GM19239 (cell line): ENCODE measurements around the gene CNTNAP3.
"Not testable (repeated sequence)": the region's sequence is repeated elsewhere in the genome, so short reads cannot be mapped to it uniquely, and the experiment has no call there.

Experiments
- DNase-seq: peaks from one replicate; pipeline ENCODE4 v3.0.0; 2011; ENCODE audit warnings: low spot score; ENCODE audit not compliant: insufficient read length
- FAIRE-seq: peaks from 2 replicates; lab custom pipeline; 2011; peaks lifted over from hg19 to GRCh38; lab: Jason Lieb, UNC

The CNTNAP3 gene

DNA sequence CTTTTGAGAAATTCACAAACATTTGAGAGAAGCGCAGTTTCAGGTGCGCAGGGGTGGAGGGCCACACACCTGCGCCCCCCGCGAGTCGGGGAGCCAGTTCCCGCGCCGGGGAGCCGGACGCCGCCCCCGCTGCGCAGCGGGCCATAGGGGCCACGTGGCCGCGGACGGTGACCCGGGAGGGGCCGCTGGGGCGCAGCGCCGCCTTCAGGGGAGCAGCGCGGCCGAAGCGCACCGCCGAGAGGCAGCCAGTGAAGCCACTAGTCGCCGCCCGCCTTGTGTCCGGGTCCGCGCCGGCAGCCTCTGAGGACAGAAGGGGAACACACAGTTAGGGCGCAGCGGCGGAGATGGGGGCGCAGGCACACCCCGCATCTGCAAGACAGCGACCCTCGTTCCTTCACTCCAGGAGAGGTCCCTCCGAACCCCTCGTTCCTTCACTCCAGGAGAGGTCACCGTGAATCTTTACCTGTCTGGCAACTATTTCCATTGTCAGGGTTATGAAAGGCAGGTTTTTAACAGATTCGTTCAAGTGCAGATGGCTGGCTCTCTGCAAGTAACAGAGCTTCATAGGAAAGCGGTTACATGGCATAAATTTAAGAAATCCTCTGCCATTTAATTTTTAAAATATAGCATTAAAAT lies 209.2 kb downstream of the CNTNAP3 start:
- not testable (repeated sequence) for DNase-seq

GRCh38 chr9:39073537-39073936 lies 214.4 kb downstream of the CNTNAP3 start:
- not testable (repeated sequence) for DNase-seq, FAIRE-seq

More for the DNA sequence above, 209.2 kb downstream of the CNTNAP3 start:
- FAIRE-seq: not testable (repeated sequence)

DNA sequence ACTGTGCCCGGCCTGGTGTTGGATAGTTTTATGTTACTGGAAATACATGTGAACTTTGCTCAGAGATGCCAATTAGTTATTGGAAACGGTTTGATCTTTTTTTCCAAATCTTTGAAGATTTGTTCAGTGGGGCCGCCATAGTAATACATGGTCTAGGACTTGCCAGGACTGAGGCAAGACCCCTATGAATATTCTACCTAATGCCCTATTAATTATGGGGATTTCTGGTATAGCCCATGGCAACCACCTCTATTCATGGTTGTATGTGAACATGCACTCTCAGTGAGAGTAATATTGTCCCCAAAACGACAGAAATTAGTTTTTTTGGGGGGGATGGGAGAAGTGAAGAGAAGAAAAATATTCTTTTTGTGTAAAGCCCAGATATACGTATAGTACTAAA lies 220.3 kb downstream of the CNTNAP3 start:
- not testable (repeated sequence) for FAIRE-seq

DNA sequence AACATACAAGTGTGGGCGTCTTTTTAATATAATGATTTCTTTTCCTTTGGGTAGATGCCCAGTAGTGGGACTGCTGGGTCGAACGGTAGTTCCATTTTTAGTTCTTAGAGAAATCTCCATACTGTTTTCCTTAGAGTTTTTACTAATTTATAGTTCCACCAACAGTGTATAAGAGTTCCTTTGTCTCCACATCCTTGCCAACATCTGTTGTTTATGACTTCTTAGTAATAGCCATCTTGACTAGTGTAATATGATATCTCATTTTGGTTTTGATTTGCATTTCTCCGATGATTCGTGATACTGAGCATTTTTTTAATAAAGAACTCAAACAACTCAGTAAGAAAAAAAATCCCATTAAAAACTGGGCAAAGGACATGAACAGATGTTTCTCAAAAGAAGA lies 225.0 kb downstream of the CNTNAP3 start:
- not testable (repeated sequence) for DNase-seq, FAIRE-seq

More for the DNA sequence above, 220.3 kb downstream of the CNTNAP3 start:
- DNase-seq: not testable (repeated sequence)

DNA sequence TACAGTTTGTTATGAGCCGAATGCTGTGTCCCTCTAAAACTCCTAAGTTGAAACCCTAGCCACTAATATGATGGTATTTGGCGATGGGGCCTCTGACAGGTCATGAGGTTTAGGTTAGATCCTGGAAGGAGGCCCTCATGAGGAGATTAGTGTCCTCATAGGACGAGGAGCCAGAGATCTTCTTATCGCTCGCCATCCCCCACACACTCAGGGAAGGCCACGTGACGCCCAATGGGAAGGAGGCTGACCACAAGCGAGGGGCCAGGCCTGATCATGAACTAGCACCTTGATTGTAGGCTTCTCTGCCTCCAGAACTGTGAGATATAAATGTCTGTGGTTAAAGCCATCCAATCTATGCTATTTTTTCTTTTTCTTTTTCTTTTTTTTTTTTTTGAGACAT lies 233.5 kb downstream of the CNTNAP3 start:
- FAIRE-seq, DNase-seq: not testable (repeated sequence)

DNA sequence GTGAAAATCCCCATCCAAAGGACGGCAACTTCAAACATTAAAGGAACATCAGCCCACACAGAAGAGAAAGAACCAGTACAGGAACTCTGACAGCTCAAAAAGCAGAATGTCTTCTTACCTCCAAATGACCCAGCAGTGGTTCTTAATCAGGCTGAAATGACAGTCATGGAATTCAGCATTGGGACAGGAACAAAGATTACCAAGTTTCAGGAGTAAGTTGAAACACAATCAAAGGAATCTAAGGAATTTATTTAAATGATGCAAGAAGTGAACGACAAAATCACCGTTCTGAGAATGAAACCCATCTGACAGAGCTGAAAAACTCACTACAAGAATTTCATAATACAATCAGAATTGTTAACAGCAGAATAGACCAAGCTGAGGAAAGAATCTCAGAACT lies 241.1 kb downstream of the CNTNAP3 start:
- FAIRE-seq: not testable (repeated sequence)

DNA sequence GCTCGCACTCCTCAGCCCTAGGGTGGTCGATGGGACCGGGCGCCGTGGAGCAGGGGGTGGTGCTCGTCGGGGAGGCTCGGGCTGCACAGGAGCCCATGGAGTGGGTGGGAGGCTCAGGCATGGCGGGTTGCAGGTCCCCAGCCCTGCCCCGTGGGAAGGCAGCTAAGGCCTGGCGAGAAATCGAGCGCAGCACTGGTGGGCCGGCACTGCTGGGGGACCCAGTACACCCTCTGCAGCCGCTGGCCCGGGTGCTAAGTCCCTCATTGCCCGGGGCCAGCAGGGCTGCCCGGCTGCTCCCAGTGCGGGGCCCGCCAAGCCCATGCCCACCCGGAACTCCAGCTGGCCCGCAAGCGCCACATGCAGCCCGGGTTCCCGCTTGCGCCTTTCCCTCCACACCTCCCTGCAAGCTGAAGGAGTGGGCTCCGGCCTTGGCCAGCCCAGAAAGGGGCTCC lies 245.6 kb downstream of the CNTNAP3 start:
- DNase-seq, FAIRE-seq: not testable (repeated sequence)

More for the DNA sequence above, 241.1 kb downstream of the CNTNAP3 start:
- not testable (repeated sequence) for DNase-seq

GRCh38 chr9:39041774-39042173 lies 246.2 kb downstream of the CNTNAP3 start:
- not testable (repeated sequence) for FAIRE-seq, DNase-seq

DNA sequence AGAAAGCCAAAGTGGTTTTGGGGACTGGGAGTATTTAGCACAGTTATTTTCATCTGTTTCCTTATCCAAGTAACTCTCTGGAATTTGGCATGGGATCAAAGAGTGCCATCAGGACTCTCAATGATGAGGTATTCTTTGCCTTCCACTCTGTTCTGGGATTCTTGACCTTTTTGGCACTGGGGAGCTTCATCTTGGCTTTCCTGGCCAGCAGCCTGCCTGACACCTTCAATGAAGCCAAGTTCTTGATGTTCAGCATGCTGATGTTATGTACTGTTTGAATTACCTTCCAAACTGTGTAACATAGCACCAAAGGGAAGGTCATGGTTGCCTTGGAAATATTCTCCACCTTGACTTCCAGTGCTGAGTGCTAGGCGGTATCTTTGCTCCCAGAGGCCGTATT lies 248.8 kb downstream of the CNTNAP3 start:
- DNase-seq: not testable (repeated sequence)

GRCh38 chr9:39038221-39038620 lies 249.7 kb downstream of the CNTNAP3 start:
- not testable (repeated sequence) for DNase-seq, FAIRE-seq

More for the DNA sequence above, 248.8 kb downstream of the CNTNAP3 start:
- FAIRE-seq: not testable (repeated sequence)

GRCh38 chr9:39033849-39034248 lies 254.1 kb downstream of the CNTNAP3 start:
- not testable (repeated sequence) for FAIRE-seq, DNase-seq

- FAIRE-seq, DNase-seq: not testable (repeated sequence)
These were observed 257.6 kb downstream of the CNTNAP3 start for GRCh38 chr9:39030204-39031019.

DNA sequence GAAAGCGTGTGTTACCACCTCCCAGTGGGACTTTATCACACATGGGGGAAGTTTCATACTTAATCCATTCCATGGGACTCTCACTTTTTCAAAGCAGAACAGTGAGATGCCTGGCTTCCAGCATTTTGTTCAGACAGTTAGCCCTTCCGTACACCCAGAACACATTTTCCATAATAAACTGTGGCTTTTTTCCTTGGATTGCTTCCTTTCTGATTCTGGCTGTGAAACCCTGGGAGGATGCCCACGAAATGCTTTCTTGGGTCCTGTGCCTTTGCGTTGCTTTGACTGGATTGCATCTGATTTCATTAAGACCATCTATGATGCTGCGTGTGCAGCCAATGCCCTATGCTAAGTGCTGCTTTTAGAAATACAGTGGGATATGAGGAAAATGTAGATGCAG lies 259.1 kb downstream of the CNTNAP3 start:
- DNase-seq, FAIRE-seq: not testable (repeated sequence)

GRCh38 chr9:39028168-39028567 lies 259.8 kb downstream of the CNTNAP3 start:
- not testable (repeated sequence) for DNase-seq, FAIRE-seq

DNA sequence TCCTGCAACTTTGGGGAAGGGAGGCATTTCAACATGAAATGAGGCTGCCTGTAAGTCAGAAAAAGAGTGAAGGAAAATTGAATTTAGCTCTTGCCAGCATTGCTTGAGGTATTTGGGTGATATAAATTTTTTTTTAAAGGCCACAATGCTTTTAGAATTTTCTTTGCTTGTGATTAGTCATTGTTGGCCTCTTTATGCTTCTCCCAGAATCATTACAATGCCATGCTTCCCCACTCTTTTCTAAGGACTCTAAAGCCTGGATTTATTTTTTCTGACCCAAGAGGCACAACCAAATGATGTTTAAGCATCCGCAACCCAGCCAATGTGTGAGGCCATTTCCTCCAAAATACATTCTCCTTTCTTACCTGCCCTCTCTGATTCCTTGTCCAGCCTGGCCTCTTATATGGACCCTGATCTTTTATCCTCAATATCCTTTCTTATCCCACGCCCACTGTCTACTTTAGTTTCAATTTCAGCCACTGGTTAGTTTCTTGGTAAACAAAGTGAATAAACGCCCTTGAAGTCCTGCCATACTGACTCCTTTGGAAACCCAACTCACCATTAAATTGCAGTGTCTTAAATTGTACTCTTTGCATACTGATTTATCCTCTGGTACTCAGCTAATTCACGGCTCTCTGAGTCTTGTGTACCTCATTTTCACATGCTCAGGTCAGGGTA lies 261.9 kb downstream of the CNTNAP3 start:
- DNase-seq, FAIRE-seq: not testable (repeated sequence)
